Stimulated activated CD8-positive, alpha-beta memory T cell treated with anti-CD3 and anti-CD28 coated beads, Interleukin-12 subunit alpha, Interleukin-12 subunit beta, amount 100 ng/mL, for 4 hours (primary cell): Measurements from ENCODE around the gene AIFM3.
"Not testable (repeated sequence)": the region's sequence is repeated elsewhere in the genome, so short reads cannot be mapped to it uniquely, and the experiment has no call there.

Experiments used
- DNase-seq: peaks from one replicate; pipeline ENCODE4 v3.0.0-alpha.2; 2020; ENCODE audit warnings: low read depth

The AIFM3 gene

DNA sequence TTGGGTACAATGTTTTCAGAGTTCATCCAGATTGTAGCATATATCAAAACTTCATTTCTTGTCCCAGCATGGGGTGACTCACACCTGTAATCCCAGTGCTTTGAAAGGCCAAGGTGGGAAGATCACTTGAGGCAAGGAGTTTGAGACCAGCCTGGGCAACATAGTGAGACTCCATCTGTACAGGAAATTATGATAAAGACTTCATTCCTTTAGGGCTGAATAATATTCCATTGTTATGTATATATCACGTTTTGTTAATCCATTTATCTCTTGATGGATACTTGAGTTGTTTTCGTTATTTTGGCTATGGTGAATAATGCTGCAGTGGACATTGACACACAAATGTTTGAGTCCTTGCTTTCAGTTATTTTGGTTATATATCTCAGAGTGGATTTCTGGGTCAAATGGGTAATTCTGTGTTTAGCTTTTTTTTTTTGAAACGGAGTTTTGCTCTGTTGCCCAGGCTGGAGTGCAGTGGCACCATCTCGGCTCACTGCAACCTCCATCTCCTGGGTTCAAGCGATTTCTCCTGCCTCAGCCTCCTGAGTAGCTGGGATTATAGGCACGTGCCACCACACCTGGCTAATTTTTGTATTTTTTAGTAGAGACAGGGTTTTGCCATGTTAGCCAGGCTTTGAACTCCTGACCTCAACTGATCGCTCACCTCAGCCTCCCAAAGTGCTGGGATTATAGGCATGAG is 24.7 kb upstream of the AIFM3 start:
- DNase-seq = not testable (repeated sequence)

GRCh38 chr22:20943104-20943933 is 23.7 kb upstream of the AIFM3 start:
- DNase-seq = no peak

DNA sequence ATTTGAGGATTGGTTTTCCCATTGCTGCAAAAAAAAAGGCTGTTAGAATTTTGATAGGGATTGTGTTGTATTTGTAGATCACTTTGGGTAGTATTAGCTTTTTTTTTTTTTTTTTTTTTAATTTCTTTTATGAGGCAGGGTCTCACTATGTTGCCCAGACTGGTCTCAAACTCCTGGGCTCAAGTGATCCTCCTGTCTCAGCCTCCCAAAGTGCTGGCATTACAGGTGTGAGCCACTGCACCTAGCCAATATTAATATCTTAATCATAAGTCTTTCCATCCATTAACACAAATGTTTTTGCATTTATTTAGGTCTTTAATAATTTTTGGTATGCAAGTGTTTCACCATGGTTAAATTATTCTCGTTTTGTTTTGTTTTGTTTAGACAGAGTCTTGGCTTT is 23.0 kb upstream of the AIFM3 start:
- no peak for DNase-seq

GRCh38 chr22:20945578-20945934 is 21.5 kb upstream of the AIFM3 start:
- DNase-seq = no peak

DNA sequence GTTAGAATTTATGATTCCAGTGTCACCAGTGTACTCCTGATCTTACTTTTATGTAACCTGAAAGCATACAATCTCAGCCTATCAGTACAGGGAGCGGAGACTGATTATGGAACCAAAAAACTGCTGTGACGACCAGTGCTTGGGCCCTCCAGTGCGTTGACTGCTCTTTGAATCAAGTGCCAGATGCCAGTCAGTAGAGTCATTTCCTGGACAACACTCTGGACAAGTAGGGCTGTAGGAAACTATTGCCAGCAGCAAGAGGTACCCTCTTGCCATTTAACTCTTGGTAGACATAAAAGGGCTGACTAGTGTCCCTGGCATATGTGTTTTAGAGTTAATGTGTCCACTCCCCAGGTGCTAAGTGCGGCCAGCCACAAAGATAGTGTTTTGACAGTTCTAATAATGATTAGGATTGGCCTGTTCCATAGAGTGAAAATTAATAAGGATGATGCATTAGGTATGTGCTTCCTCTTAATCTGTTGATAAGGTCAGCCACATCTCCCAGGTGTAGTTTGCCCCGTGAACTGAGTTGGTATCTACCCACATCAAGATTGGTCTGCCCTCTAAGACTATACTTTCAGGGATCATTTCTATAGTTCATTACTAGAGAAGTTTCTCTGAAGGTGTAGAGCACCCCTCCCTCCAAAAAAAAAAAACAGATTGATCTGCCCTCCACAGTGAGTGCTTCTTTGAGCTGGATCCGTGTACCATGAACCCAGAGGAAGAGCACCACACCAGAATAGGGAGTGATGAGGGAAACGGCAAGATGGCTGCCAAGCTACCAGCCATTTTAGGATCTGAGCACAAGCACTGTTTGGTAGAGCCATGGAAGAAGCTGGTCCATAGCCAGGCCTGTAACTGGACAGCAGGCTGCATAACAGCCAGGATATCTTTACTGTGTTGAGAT is 20.7 kb upstream of the AIFM3 start:
- DNase-seq = no peak

GRCh38 chr22:20946991-20947390 is 20.1 kb upstream of the AIFM3 start:
- no peak for DNase-seq

DNA sequence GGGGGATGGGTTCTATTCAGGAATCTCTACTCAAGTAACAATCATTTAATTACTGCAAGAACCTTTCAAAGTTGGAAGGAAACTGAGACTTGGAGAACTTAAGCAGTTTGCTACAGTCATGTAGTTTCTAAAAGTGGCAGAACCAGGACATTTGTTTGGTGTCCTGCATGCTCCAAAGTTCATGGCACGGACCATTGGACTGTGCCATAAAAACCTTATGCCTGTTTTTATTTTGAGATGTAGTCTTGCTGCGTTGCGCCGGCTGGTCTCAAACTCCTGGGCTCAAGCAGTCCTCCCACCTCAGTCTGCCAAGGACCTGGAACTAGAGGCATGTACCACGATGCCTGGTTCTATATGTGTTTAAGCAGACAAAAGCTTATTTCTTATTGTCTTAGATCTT is 18.6 kb upstream of the AIFM3 start:
- no peak for DNase-seq

DNA sequence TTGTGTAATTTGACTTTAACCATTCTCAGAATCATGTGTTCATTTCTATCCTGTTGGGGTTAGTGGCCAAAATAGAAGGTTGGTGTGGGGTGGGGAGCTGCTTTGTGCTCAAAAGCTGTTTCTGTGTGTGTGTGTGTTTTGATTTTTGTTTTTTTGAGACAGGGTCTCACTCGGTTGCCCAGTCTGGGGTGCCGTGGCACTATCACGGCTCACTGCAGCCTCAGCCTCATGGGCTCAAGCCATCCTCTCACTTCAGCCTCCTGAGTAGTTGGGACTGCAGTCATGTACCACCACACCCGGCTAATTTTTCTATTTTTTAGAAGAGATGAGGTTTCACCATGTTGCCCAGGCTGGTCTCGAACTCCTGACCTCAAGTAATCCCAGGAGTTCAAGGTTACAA is 18.1 kb upstream of the AIFM3 start:
- no peak for DNase-seq

- no peak for DNase-seq
These were observed 17.3 kb upstream of the AIFM3 start for GRCh38 chr22:20949698-20950183.

- DNase-seq = no peak
These were observed 15.7 kb upstream of the AIFM3 start for GRCh38 chr22:20951151-20951931.

DNA sequence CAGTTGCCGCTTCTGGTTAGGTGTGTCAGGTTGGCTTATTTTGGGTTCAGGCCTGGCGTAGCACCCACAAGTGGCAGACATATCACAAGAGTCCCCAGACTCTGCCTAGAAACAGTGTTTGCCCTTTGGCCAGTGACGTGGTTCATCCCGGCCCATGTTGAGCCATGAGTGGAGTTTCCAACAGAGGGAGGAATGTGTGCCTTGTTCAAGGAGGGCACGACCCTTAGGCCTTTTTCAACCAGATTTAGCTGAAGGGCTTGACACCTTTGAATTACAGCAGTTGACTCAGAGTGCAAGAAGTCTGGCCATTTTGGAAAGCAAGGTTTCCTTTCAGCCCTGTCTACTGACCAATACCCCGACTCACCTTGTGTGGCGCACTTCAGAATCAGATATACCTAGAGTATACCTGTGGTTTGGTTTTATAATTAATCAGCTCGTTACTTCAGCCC is 15.1 kb upstream of the AIFM3 start:
- no peak for DNase-seq

- DNase-seq = no peak
These were observed 14.3 kb upstream of the AIFM3 start for GRCh38 chr22:20952544-20953341.

DNA sequence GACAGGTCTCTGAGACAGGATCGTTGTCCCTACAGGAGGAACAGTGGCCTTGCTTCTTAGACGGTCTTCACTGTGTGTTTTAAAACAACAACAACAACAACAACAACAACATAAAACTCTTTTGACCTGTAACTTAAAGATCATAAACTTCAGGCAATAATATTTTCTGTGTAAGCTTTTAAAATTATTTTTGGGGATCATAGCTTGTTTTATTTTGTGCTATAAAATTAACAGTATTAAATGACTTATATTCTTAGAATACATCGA is 13.8 kb upstream of the AIFM3 start:
- no peak for DNase-seq

GRCh38 chr22:20953668-20954500 is 13.2 kb upstream of the AIFM3 start:
- DNase-seq = no peak

- DNase-seq = no peak
These were observed 11.5 kb upstream of the AIFM3 start for GRCh38 chr22:20955548-20955947.

DNA sequence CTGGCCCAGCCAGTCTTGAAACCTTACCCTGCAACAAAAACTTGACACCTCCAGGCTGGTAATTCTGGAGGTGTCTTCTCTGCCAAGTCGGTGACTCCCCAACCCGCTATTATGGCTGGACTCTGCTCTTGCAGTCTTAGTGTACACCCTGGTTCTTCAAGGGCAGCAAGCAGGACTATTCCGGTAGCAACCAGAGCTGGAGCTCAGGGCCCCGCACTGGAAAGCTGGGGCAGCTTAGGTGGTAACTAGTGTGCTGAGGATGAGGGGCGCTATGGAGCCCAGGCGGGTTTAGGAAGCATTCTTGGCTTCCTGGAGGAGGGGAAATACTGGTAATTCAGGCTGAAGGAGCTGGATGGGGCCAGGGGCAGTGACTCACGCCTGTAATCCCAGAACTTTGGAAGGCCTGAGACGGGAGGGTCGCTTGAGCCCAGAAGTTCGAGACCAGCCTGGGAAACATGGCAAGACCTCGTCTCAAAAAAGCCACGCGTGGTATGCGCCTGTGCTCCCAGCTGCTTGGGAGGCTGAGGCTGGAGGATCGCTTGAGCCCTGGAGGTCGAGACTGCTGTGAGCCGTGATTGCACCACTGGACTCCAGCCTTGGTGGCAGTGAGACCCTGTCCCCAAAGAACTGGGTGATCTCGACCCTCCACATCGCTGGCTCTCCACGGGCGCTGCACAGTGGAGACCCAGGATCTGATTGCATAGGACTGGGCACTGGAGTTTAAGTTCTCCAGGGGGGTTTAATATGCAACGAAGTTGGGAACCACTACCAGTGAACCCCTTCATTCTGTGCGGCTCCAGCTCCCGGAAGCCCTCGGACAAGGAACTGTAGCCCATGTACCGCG is 10.6 kb upstream of the AIFM3 start:
- no peak for DNase-seq

DNA sequence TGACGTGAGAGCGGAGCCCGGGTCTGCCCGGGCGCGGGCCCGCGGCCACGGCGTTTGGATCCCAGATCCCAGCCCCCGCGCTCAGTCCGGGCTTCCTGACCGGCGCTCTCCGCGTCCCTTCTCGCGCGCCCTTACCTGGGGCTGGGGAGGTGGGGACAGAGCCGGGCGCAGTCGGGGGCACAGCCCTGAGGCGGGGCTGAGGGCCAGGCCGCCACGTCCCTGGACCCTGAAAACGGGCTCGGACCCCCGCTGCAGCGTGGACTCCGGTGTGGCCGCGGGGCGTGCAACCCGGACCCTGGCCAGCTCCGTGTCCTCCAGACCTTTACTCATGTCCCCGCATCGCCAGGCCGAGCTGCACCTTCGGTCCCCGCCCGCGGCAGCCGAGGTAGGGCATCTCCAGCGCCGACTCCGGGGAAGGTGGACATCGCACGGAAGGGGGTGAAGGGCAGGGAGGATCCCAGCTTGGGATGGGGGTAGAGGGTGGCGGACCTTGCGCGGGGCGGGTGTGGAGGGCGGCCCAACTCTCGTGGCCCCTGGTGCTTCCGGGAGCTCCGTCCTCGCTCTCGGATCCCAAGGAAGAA is 9.9 kb upstream of the AIFM3 start:
- no peak for DNase-seq

GRCh38 chr22:20957683-20958431 is 9.2 kb upstream of the AIFM3 start:
- no peak for DNase-seq
